GM10266 (cell line): Measurements from ENCODE around the gene CENPVL1.

Source experiments
- DNase-seq: peaks from one replicate; pipeline ENCODE4 v3.0.0; 2012; ENCODE audit errors: extremely low spot score
- CTCF ChIP-seq: IDR thresholded peaks from 2 replicates; pipeline ENCODE4 v1.5.1; 2012; ENCODE audit warnings: mild to moderate bottlenecking, low read depth; ENCODE audit not compliant: control insufficient read depth, insufficient read depth; ENCODE audit errors: missing control alignments

The CENPVL1 gene

GRCh38 chrX:51737091-51737490 lies 26.8 kb downstream of the CENPVL1 start:
- DNase-seq = no peak
- TF ChIP-seq CTCF = no peak

- DNase-seq = no peak
- no peak for TF ChIP-seq CTCF
Observed at GRCh38 chrX:51742586-51742985, 32.3 kb downstream of the CENPVL1 start.

GRCh38 chrX:51743179-51743957 lies 33.1 kb downstream of the CENPVL1 start, which contains the start of gene GSPT2:
TSS of gene GSPT2 (plus strand) at chrX:51743442. CDS start at chrX:51743627, 185 bp downstream.
- peak; percentile 53 for DNase-seq

GRCh38 chrX:51747671-51748070 lies 37.4 kb downstream of the CENPVL1 start:
- DNase-seq = no peak
- TF ChIP-seq CTCF = no peak

More at GRCh38 chrX:51743179-51743957, 33.1 kb downstream of the CENPVL1 start, which contains the start of gene GSPT2:
- no peak for TF ChIP-seq CTCF

GRCh38 chrX:51759055-51759839 lies 48.9 kb downstream of the CENPVL1 start:
- no peak for TF ChIP-seq CTCF
- no peak for DNase-seq

- TF ChIP-seq CTCF = no peak
- DNase-seq = no peak
Observed at GRCh38 chrX:51760657-51761056, 50.3 kb downstream of the CENPVL1 start.
